Measurements from ENCODE around the gene TRPM8.

The TRPM8 gene

DNA sequence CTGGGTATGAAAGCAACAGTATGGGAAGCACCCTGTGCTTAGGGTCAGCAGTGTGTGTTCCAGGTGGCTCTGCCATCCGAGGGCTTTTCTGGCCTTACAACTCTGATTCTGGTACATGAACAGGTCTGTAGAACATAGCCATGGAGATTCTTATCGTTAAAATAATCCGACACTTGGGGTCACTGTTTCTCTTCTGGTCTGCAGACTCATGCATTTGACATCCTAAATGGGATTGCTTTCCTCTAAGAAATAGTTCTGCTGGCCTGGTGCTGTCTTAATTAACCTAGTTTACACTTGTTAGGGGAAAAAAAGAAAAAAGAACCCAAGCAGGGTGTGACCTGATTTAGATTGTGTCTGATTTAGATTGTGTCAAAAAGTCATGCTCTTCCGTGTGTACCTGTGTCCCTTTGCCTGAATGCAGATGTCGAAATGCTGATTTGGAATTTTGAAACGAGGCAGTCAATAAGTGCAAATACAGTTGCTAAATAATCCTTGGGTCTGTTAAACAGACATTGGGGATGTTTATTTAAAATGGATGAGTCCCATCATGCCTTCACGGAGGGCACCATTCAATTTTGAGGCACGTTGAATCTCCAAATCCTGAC, 59.6 kb downstream of the TRPM8 start:
- Histone ChIP-seq H3K36me3 (ENCODE audit: control insufficient read depth in 1 of 2, insufficient read depth in 2 of 2, low read length in 2 of 2) (no peaks in the 10 kb centered on the region), H3K27ac (ENCODE audit: low read length) (no peak overlapping the region), H3K27me3 (ENCODE audit: low read depth, low read length) (no peaks in the 10 kb centered on the region), H3K4me1 (ENCODE audit: control insufficient read depth in 1 of 2, insufficient read depth in 2 of 2, low read length in 2 of 2) (no peaks in the 10 kb centered on the region), H3K4me3 (ENCODE audit: low read depth in 1 of 2, low read length in 2 of 2) (no peak overlapping the region), H3K9me3 (ENCODE audit: control insufficient read depth in 1 of 2, low read length in 2 of 2) (no peaks in the 10 kb centered on the region)

DNA sequence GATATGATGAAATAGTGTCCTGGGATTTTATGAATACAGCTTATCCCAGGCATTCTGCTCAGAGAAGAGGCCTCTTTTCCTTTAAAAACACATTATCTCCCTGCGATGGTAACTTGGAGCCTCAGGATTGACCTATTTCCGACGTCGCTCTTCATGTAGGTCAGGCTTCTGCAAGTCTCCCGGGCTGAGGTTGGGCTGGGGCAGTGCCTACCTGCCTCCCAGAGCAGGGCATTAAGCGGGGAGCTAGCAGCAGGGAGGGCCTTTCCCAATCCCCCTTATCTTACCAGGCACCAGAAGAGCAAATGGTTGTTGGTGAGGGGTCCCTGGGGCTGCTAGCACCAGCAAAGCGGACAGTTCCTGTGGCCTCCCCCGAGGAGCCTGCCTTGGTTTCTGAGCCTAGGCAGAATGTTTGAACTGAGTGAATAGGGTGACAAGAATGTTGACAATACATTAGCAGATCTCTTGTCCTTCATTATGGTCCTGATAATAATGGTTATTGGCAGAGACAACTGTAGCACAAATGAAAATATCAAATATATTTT, 60.2 kb downstream of the TRPM8 start:
- H3K9me3 ChIP-seq (ENCODE audit: control insufficient read depth in 1 of 2, low read length in 2 of 2), result no peaks in the 10 kb centered on the region
- no peak overlapping the region for H3K27ac ChIP-seq (ENCODE audit: low read length)
- no peaks in the 10 kb centered on the region for H3K36me3 ChIP-seq (ENCODE audit: control insufficient read depth in 1 of 2, insufficient read depth in 2 of 2, low read length in 2 of 2)
- no peaks in the 10 kb centered on the region for H3K4me1 ChIP-seq (ENCODE audit: control insufficient read depth in 1 of 2, insufficient read depth in 2 of 2, low read length in 2 of 2)
- no peaks in the 10 kb centered on the region for H3K27me3 ChIP-seq (ENCODE audit: low read depth, low read length)
- H3K4me3 ChIP-seq (ENCODE audit: low read depth in 1 of 2, low read length in 2 of 2), result no peak overlapping the region

- H3K27me3 ChIP-seq (ENCODE audit: low read depth, low read length), result no peaks in the 10 kb centered on the region
- H3K27ac ChIP-seq (ENCODE audit: low read length), result no peak overlapping the region
- H3K4me1 ChIP-seq (ENCODE audit: control insufficient read depth in 1 of 2, insufficient read depth in 2 of 2, low read length in 2 of 2), result no peaks in the 10 kb centered on the region
- H3K4me3 ChIP-seq (ENCODE audit: low read depth in 1 of 2, low read length in 2 of 2), result no peak overlapping the region
- H3K9me3 ChIP-seq (ENCODE audit: control insufficient read depth in 1 of 2, low read length in 2 of 2), result no peaks in the 10 kb centered on the region
- H3K36me3 ChIP-seq (ENCODE audit: control insufficient read depth in 1 of 2, insufficient read depth in 2 of 2, low read length in 2 of 2), result no peaks in the 10 kb centered on the region
These were observed 62.6 kb downstream of the TRPM8 start for GRCh38 chr2:233979748-233980147.

- Histone ChIP-seq H3K36me3 (ENCODE audit: control insufficient read depth in 1 of 2, insufficient read depth in 2 of 2, low read length in 2 of 2) (no peaks in the 10 kb centered on the region), H3K27me3 (ENCODE audit: low read depth, low read length) (no peaks in the 10 kb centered on the region), H3K4me3 (ENCODE audit: low read depth in 1 of 2, low read length in 2 of 2) (no peak overlapping the region), H3K27ac (ENCODE audit: low read length) (no peak overlapping the region), H3K9me3 (ENCODE audit: control insufficient read depth in 1 of 2, low read length in 2 of 2) (no peaks in the 10 kb centered on the region), H3K4me1 (ENCODE audit: control insufficient read depth in 1 of 2, insufficient read depth in 2 of 2, low read length in 2 of 2) (no peaks in the 10 kb centered on the region)
These were observed 63.9 kb downstream of the TRPM8 start for GRCh38 chr2:233980955-233981561.

- Histone ChIP-seq H3K36me3 (ENCODE audit: control insufficient read depth in 1 of 2, insufficient read depth in 2 of 2, low read length in 2 of 2) (no peaks in the 10 kb centered on the region), H3K27ac (ENCODE audit: low read length) (no peak overlapping the region), H3K4me3 (ENCODE audit: low read depth in 1 of 2, low read length in 2 of 2) (no peak overlapping the region), H3K9me3 (ENCODE audit: control insufficient read depth in 1 of 2, low read length in 2 of 2) (no peaks in the 10 kb centered on the region), H3K27me3 (ENCODE audit: low read depth, low read length) (no peaks in the 10 kb centered on the region), H3K4me1 (ENCODE audit: control insufficient read depth in 1 of 2, insufficient read depth in 2 of 2, low read length in 2 of 2) (no peaks in the 10 kb centered on the region)
These were observed 64.6 kb downstream of the TRPM8 start for GRCh38 chr2:233981574-233982420.

DNA sequence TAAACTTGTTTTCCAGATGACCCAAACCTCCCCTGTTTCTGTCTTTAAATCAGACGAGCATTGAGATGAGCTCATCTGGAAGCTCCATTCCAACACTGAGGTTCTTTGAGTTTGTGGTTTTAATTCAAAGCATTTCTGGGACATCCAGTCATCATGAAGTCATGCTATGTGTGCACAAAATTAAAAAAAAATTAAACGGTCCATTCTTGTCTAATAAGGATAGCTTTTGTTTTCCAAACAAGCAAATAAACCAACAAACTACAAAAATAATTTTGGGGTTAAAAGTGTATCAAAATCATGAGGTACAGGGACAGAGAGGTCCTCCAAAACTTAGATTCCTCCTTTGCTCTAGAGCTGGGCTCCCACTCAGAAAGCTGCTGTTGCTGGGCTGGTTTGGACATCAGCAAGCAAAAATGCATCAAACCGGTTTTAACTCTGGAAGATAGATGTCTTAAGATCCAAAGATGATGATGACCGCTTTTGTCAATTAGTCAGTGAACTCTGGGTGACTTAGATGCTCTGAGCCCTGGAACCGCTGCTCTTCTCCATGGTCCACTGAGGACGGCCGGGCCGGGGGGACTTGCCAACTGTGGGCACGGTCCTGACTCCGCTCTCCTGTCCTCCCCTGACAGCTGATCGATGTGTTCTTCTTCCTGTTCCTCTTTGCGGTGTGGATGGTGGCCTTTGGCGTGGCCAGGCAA, 65.4 kb downstream of the TRPM8 start:
- H3K4me1 ChIP-seq (ENCODE audit: control insufficient read depth in 1 of 2, insufficient read depth in 2 of 2, low read length in 2 of 2), result no peaks in the 10 kb centered on the region
- no peaks in the 10 kb centered on the region for H3K27me3 ChIP-seq (ENCODE audit: low read depth, low read length)
- H3K9me3 ChIP-seq (ENCODE audit: control insufficient read depth in 1 of 2, low read length in 2 of 2), result no peaks in the 10 kb centered on the region
- H3K27ac ChIP-seq (ENCODE audit: low read length), result no peak overlapping the region
- no peaks in the 10 kb centered on the region for H3K36me3 ChIP-seq (ENCODE audit: control insufficient read depth in 1 of 2, insufficient read depth in 2 of 2, low read length in 2 of 2)
- no peak overlapping the region for H3K4me3 ChIP-seq (ENCODE audit: low read depth in 1 of 2, low read length in 2 of 2)

DNA sequence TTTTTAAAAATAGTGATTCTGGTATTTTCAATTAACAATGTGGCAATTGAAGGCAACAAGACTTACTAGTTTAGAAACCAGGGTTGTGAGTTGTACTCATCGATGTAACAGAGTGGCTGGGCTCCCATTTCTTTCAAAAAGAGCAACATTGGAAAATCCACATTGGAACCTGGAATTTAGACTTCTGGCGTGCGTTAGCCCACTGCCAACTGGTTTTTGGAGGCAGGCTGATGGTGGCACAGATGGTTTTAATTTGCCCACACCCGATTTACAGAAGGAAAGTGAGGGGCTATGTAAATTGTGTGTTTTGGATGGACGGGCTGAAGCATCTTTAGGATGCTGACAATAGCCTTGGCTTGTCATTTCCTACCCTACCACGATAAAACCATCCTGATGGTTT, 66.3 kb downstream of the TRPM8 start:
- H3K36me3 ChIP-seq (ENCODE audit: control insufficient read depth in 1 of 2, insufficient read depth in 2 of 2, low read length in 2 of 2), result no peaks in the 10 kb centered on the region
- no peak overlapping the region for H3K27ac ChIP-seq (ENCODE audit: low read length)
- H3K4me3 ChIP-seq (ENCODE audit: low read depth in 1 of 2, low read length in 2 of 2), result no peak overlapping the region
- H3K27me3 ChIP-seq (ENCODE audit: low read depth, low read length), result no peaks in the 10 kb centered on the region
- H3K4me1 ChIP-seq (ENCODE audit: control insufficient read depth in 1 of 2, insufficient read depth in 2 of 2, low read length in 2 of 2), result no peaks in the 10 kb centered on the region
- H3K9me3 ChIP-seq (ENCODE audit: control insufficient read depth in 1 of 2, low read length in 2 of 2), result no peaks in the 10 kb centered on the region

- no peaks in the 10 kb centered on the region for H3K4me1 ChIP-seq (ENCODE audit: control insufficient read depth in 1 of 2, insufficient read depth in 2 of 2, low read length in 2 of 2)
These were observed 71.4 kb downstream of the TRPM8 start for GRCh38 chr2:233988581-233988980.

GRCh38 chr2:233989221-233989858, 72.2 kb downstream of the TRPM8 start:
- H3K36me3 ChIP-seq (ENCODE audit: control insufficient read depth in 1 of 2, insufficient read depth in 2 of 2, low read length in 2 of 2), result no peaks in the 10 kb centered on the region
- H3K27me3 ChIP-seq (ENCODE audit: low read depth, low read length), result no peaks in the 10 kb centered on the region
- H3K4me3 ChIP-seq (ENCODE audit: low read depth in 1 of 2, low read length in 2 of 2), result no peak overlapping the region
- H3K4me1 ChIP-seq (ENCODE audit: control insufficient read depth in 1 of 2, insufficient read depth in 2 of 2, low read length in 2 of 2), result no peaks in the 10 kb centered on the region
- H3K9me3 ChIP-seq (ENCODE audit: control insufficient read depth in 1 of 2, low read length in 2 of 2), result no peaks in the 10 kb centered on the region
- H3K27ac ChIP-seq (ENCODE audit: low read length), result no peak overlapping the region

More at GRCh38 chr2:233988581-233988980, 71.4 kb downstream of the TRPM8 start:
- no peaks in the 10 kb centered on the region for H3K9me3 ChIP-seq (ENCODE audit: control insufficient read depth in 1 of 2, low read length in 2 of 2)
- no peaks in the 10 kb centered on the region for H3K27me3 ChIP-seq (ENCODE audit: low read depth, low read length)
- no peak overlapping the region for H3K27ac ChIP-seq (ENCODE audit: low read length)
- H3K4me3 ChIP-seq (ENCODE audit: low read depth in 1 of 2, low read length in 2 of 2), result no peak overlapping the region
- no peaks in the 10 kb centered on the region for H3K36me3 ChIP-seq (ENCODE audit: control insufficient read depth in 1 of 2, insufficient read depth in 2 of 2, low read length in 2 of 2)

GRCh38 chr2:233990261-233990798, 73.2 kb downstream of the TRPM8 start:
- Histone ChIP-seq H3K4me3 (ENCODE audit: low read depth in 1 of 2, low read length in 2 of 2) (no peak overlapping the region), H3K4me1 (ENCODE audit: control insufficient read depth in 1 of 2, insufficient read depth in 2 of 2, low read length in 2 of 2) (no peaks in the 10 kb centered on the region), H3K36me3 (ENCODE audit: control insufficient read depth in 1 of 2, insufficient read depth in 2 of 2, low read length in 2 of 2) (no peaks in the 10 kb centered on the region), H3K27ac (ENCODE audit: low read length) (no peak overlapping the region), H3K27me3 (ENCODE audit: low read depth, low read length) (no peaks in the 10 kb centered on the region), H3K9me3 (ENCODE audit: control insufficient read depth in 1 of 2, low read length in 2 of 2) (no peaks in the 10 kb centered on the region)
